Peyer's patch (tissue), 4 donors: ENCODE results near the gene MYRIP.

Source experiments
- CTCF ChIP-seq, 6 experiments: fragments of 450-650 bp in 4 of 6; fragments of 200-600 bp in 2 of 6; sonication (generic) in 1 of 6; IDR thresholded peaks; one replicate each; pipeline ENCODE4 v1.5.1; 2017 to 2019; ENCODE audit warnings: antibody characterized with exemption in 6 of 6, mild to moderate bottlenecking in 3 of 6, moderate library complexity in 1 of 6
- POLR2A ChIP-seq, 2 donors: fragments of 450-650 bp; IDR thresholded peaks; one replicate each; pipeline ENCODE4 v1.5.1; 2017; ENCODE audit warnings: antibody characterized with exemption in 2 of 2, mild to moderate bottlenecking in 2 of 2, moderate library complexity in 2 of 2

- no peak for TF ChIP-seq CTCF (IDR thresholded peaks at IDR 0.05)
- TF ChIP-seq POLR2A (IDR thresholded peaks at IDR 0.05), result no peak
Measured at GRCh38 chr3:40287248-40287647, 477.8 kb downstream of the MYRIP start.
